ENCODE measurements around the gene IER5L.

Gene IER5L

GRCh38 chr9:129187042-129187441 is 9.0 kb upstream of the IER5L start:
- Histone ChIP-seq H3K9me3 (ENCODE audit: low read depth, low read length) (no peaks in the 10 kb centered on the region), H3K9ac (ENCODE audit: insufficient read length) (no peak overlapping the region), H3K27ac (no peak overlapping the region), H3K36me3 (ENCODE audit: insufficient read depth, low read length) (no peaks in the 10 kb centered on the region), H3K4me3 (no peak overlapping the region)
- no peak for TF ChIP-seq POLR2AphosphoS5 (IDR thresholded peaks at IDR 0.05; ENCODE audit: borderline replicate concordance, low read depth, low read length)
- no peak for TF ChIP-seq EZH2 (IDR thresholded peaks at IDR 0.05)
- no peak for TF ChIP-seq FOXP2 (optimal IDR thresholded peaks at IDR 0.05; ENCODE audit: control extremely low read depth, extremely low read length, insufficient read depth)
- no peak for DNase-seq (ENCODE audit: low read depth, low spot score)

GRCh38 chr9:129185991-129186390 is 7.9 kb upstream of the IER5L start:
- DNase-seq (ENCODE audit: low read depth, low spot score) = no peak
- no peak overlapping the region for H3K27ac ChIP-seq
- H3K4me3 ChIP-seq = no peak overlapping the region
- H3K9me3 ChIP-seq (ENCODE audit: low read depth, low read length) = no peaks in the 10 kb centered on the region
- TF ChIP-seq EZH2 (IDR thresholded peaks at IDR 0.05) (no peak), FOXP2 (optimal IDR thresholded peaks at IDR 0.05; ENCODE audit: control extremely low read depth, extremely low read length, insufficient read depth) (no peak)
- H3K9ac ChIP-seq (ENCODE audit: insufficient read length) = no peak overlapping the region
- H3K36me3 ChIP-seq (ENCODE audit: insufficient read depth, low read length) = no peaks in the 10 kb centered on the region

GRCh38 chr9:129185402-129185801 is 7.3 kb upstream of the IER5L start:
- no peak overlapping the region for H3K9ac ChIP-seq (ENCODE audit: insufficient read length)
- TF ChIP-seq POLR2AphosphoS5 (IDR thresholded peaks at IDR 0.05; ENCODE audit: borderline replicate concordance, low read depth, low read length) (no peak), FOXP2 (optimal IDR thresholded peaks at IDR 0.05; ENCODE audit: control extremely low read depth, extremely low read length, insufficient read depth) (no peak), EZH2 (IDR thresholded peaks at IDR 0.05) (no peak)
- H3K9me3 ChIP-seq (ENCODE audit: low read depth, low read length) = no peaks in the 10 kb centered on the region
- H3K36me3 ChIP-seq (ENCODE audit: insufficient read depth, low read length) = no peaks in the 10 kb centered on the region
- no peak for DNase-seq (ENCODE audit: low read depth, low spot score)
- H3K27ac ChIP-seq = no peak overlapping the region
- no peak overlapping the region for H3K4me3 ChIP-seq

- Histone ChIP-seq H3K9me3 (ENCODE audit: low read depth, low read length) (no peaks in the 10 kb centered on the region), H3K9ac (ENCODE audit: insufficient read length) (peak overlapping the region; percentile 7), H3K4me3 (no peak overlapping the region), H3K27ac (peak overlapping the region; percentile 12), H3K36me3 (ENCODE audit: insufficient read depth, low read length) (no peaks in the 10 kb centered on the region)
- TF ChIP-seq EZH2 (IDR thresholded peaks at IDR 0.05) (no peak), POLR2AphosphoS5 (IDR thresholded peaks at IDR 0.05; ENCODE audit: borderline replicate concordance, low read depth, low read length) (no peak), FOXP2 (optimal IDR thresholded peaks at IDR 0.05; ENCODE audit: control extremely low read depth, extremely low read length, insufficient read depth) (no peak)
- DNase-seq (ENCODE audit: low read depth, low spot score) = no peak
Measured at GRCh38 chr9:129184596-129185122, 6.6 kb upstream of the IER5L start.

- Histone ChIP-seq H3K9me3 (ENCODE audit: low read depth, low read length) (no peaks in the 10 kb centered on the region), H3K36me3 (ENCODE audit: insufficient read depth, low read length) (no peaks in the 10 kb centered on the region), H3K4me3 (no peak overlapping the region), H3K9ac (ENCODE audit: insufficient read length) (no peak overlapping the region), H3K27ac (peak overlapping the region; percentile 12)
- DNase-seq (ENCODE audit: low read depth, low spot score) = no peak
- TF ChIP-seq FOXP2 (optimal IDR thresholded peaks at IDR 0.05; ENCODE audit: control extremely low read depth, extremely low read length, insufficient read depth) (no peak), POLR2AphosphoS5 (IDR thresholded peaks at IDR 0.05; ENCODE audit: borderline replicate concordance, low read depth, low read length) (no peak), EZH2 (IDR thresholded peaks at IDR 0.05) (no peak)
Measured at GRCh38 chr9:129184219-129184524, 6.1 kb upstream of the IER5L start.

- Histone ChIP-seq H3K4me3 (no peak overlapping the region), H3K27ac (peak overlapping the region; percentile 12; the same call in 1 of the 2 replicates), H3K9me3 (ENCODE audit: low read depth, low read length) (no peaks in the 10 kb centered on the region), H3K36me3 (ENCODE audit: insufficient read depth, low read length) (no peaks in the 10 kb centered on the region), H3K9ac (ENCODE audit: insufficient read length) (no peak overlapping the region)
- DNase-seq (ENCODE audit: low read depth, low spot score) = no peak
- TF ChIP-seq EZH2 (IDR thresholded peaks at IDR 0.05) (no peak), FOXP2 (optimal IDR thresholded peaks at IDR 0.05; ENCODE audit: control extremely low read depth, extremely low read length, insufficient read depth) (no peak), POLR2AphosphoS5 (IDR thresholded peaks at IDR 0.05; ENCODE audit: borderline replicate concordance, low read depth, low read length) (no peak)
Measured at GRCh38 chr9:129183495-129184218, 5.6 kb upstream of the IER5L start.

GRCh38 chr9:129182625-129183494 is 4.8 kb upstream of the IER5L start:
- Histone ChIP-seq H3K27ac (no peak overlapping the region), H3K9me3 (ENCODE audit: low read depth, low read length) (no peaks in the 10 kb centered on the region), H3K36me3 (ENCODE audit: insufficient read depth, low read length) (no peaks in the 10 kb centered on the region), H3K9ac (ENCODE audit: insufficient read length) (no peak overlapping the region), H3K4me3 (no peak overlapping the region)
- no peak for DNase-seq (ENCODE audit: low read depth, low spot score)
- TF ChIP-seq FOXP2 (optimal IDR thresholded peaks at IDR 0.05; ENCODE audit: control extremely low read depth, extremely low read length, insufficient read depth) (no peak), POLR2AphosphoS5 (IDR thresholded peaks at IDR 0.05; ENCODE audit: borderline replicate concordance, low read depth, low read length) (no peak), EZH2 (IDR thresholded peaks at IDR 0.05) (no peak)

GRCh38 chr9:129182122-129182521 is 4.1 kb upstream of the IER5L start:
- no peak for DNase-seq (ENCODE audit: low read depth, low spot score)
- no peaks in the 10 kb centered on the region for H3K9me3 ChIP-seq (ENCODE audit: low read depth, low read length)
- no peaks in the 10 kb centered on the region for H3K36me3 ChIP-seq (ENCODE audit: insufficient read depth, low read length)
- no peak overlapping the region for H3K4me3 ChIP-seq
- no peak overlapping the region for H3K27ac ChIP-seq
- TF ChIP-seq EZH2 (IDR thresholded peaks at IDR 0.05) = no peak
- no peak for TF ChIP-seq POLR2AphosphoS5 (IDR thresholded peaks at IDR 0.05; ENCODE audit: borderline replicate concordance, low read depth, low read length)
- TF ChIP-seq FOXP2 (optimal IDR thresholded peaks at IDR 0.05; ENCODE audit: control extremely low read depth, extremely low read length, insufficient read depth) = no peak
- no peak overlapping the region for H3K9ac ChIP-seq (ENCODE audit: insufficient read length)

Data from SK-N-MC (cell line).